GM10248 (cell line): ENCODE measurements around the gene ADGRG1.

ENCODE experiments used
- CTCF ChIA-PET: fragments of 300-600 bp; sonication (Branson Sonifier 250); formaldehyde crosslinking; extraction: SDS; loops from one replicate; lab custom pipeline; 2021; ENCODE audit warnings: antibody characterized with exemption; lab: Yijun Ruan, JAX
- POLR2A ChIA-PET: fragments of 350-650 bp; sonication (Branson Sonifier 250); formaldehyde crosslinking; extraction: SDS; loops from one replicate; lab custom pipeline; 2020; ENCODE audit warnings: antibody characterized with exemption; lab: Yijun Ruan, JAX
- DNase-seq: peaks from one replicate; pipeline ENCODE4 v3.0.0; 2012; ENCODE audit errors: extremely low spot score
- TF ChIP-seq, protein P1 (sequence below): IDR thresholded peaks from 2 replicates; pipeline ENCODE4 v1.5.1; 2012; ENCODE audit warnings: mild to moderate bottlenecking, low read depth; ENCODE audit errors: extremely low read depth, missing control alignments, control extremely low read depth

Gene ADGRG1

DNA sequence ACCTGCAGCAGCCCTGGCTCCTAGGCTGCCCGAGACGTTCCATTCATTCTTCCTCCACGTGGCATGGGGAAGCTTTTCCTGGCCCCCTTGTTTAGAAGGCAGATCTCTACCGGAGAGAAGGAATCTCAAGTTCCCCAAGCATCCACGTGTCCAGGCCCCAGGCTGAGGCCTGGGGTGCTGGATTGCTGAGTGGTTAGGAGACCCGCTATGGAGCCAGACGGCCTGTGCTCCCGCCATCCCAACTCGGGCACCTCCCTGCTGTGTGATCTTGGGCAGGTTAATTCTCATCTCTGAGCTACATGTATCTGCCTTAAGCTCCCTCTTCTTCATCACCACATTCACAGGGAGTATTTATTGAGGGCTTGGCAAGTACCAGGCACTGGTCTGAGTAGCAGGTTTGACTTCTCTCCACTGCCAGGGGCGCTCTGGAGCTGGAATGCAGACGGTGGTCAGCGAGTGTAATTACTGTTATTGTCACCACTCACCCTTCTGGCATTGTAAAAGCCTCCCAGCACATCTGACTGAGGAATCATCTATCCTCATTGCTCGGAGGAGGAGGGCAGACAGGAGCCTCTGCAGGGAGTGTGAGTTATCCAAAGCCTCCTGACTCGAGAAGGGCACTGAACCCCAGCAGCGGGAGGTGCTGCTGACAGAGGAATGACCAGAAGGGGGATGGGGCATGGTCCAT lies 1.1 kb upstream of the ADGRG1 start:
- ChIA-PET CTCF (interaction anchor here (1.0 to 6.2 kb wide), 7 partner anchors 10 to 36 kb away, joined by 3 to 32 read pairs (median 6); no protein-coding TSS in a partner anchor), POLR2A (no interaction called here)
- no peak for DNase-seq
- TF ChIP-seq, protein P1, sequence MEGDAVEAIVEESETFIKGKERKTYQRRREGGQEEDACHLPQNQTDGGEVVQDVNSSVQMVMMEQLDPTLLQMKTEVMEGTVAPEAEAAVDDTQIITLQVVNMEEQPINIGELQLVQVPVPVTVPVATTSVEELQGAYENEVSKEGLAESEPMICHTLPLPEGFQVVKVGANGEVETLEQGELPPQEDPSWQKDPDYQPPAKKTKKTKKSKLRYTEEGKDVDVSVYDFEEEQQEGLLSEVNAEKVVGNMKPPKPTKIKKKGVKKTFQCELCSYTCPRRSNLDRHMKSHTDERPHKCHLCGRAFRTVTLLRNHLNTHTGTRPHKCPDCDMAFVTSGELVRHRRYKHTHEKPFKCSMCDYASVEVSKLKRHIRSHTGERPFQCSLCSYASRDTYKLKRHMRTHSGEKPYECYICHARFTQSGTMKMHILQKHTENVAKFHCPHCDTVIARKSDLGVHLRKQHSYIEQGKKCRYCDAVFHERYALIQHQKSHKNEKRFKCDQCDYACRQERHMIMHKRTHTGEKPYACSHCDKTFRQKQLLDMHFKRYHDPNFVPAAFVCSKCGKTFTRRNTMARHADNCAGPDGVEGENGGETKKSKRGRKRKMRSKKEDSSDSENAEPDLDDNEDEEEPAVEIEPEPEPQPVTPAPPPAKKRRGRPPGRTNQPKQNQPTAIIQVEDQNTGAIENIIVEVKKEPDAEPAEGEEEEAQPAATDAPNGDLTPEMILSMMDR = no peak

DNA sequence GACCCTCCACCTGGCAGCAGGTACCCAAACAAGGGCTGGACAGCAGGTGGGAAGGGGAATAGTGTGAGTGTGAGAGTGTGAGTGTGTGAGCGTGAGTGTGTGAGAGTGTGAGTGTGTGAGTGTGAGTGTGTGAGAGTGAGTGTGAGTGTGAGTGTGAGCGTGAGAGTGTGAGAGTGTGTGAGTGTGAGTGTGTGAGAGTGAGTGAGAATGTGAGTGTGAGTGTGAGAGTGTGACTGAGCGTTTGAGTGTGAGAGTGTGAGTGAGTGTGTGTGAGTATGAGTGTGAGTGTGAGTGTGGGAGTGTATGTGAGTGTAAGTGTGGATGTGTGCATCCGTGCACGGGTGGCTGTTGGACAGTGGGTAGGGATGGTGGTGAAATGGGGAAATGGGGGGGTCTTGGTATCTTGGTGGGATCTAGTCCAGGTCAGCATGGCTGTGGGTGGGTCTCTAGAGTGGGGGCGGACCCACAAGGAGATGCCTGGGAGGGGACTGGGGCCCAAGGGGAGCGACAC lies 408 bp downstream of the ADGRG1 start:
- TF ChIP-seq, protein P1 = no peak
- ChIA-PET CTCF (interaction anchor here (1.3 to 1.7 kb wide), 2 partner anchors 19 to 31 kb away, joined by 4 to 6 read pairs; no protein-coding TSS in a partner anchor), POLR2A (no interaction called here)
- DNase-seq = no peak

DNA sequence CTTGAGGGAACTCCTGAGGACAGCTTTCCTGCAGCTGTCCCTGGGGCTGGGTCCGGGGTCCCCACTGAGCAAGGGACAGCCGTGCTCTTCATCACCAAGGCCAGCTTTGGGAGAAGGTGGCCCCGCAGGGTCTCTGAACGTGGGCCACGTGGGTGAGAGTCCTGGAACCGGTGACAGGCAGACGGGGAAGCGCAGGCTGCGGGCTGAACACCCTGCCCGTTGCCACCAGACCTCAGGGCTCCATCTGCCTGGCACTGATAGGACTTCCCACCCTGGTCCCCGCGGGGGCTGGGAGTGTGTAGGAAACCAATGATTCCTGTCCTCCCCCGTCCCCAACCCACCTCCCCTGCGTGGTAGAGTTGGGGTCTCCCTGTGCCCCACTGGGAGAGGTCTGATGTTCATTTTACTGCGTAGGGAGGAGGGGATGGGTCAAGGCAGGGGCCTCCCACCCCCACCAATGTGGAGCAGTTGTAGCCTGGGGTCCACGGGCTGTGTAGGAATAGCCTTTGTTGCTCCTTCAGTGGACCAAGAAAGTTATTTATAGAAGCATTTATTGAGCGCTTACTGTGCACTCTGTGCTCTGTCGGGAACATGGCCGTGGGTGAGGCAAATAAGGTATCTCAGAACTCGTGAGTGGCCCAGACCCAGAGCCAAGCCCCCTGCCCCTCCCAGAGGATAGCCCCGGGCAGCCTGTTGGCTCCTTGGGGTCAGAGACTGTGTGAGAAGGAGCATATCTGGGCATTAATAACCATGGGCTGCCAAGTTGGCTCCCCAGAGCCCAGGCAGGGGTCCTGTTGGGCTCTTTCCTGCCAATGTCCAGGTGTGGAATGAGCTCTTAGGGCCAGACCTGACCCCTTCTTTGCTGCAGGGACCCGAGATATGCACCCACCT lies 1.3 kb downstream of the ADGRG1 start:
- TF ChIP-seq, protein P1 = no peak
- ChIA-PET POLR2A (no interaction called here), CTCF (interaction anchor here (1.3 to 2.2 kb wide), 4 partner anchors 19 to 54 kb away, joined by 4 to 14 read pairs (median 6); no protein-coding TSS in a partner anchor)
- DNase-seq = no peak

DNA sequence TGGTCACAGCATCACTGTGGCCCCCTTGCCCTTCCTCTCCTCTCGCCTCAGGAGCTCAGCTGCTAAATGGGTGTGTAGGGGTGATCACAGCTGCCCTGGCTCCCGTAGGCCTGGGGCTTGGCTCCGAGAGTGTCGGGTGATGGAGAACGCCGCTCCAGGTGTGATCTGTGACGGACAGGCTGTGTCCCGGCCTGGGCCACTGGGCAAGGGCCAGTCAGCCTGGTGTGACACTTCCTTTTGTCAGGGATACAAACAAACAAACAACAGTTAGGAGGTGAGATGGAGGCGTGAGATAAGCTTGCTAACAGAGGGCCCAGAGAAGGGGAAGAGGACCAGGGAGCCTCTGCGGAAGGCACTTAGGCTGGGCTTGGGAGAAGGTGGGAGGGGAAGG lies 2.0 kb downstream of the ADGRG1 start:
- TF ChIP-seq, protein P1 = no peak
- ChIA-PET POLR2A (no interaction called here), CTCF (interaction anchor here (1.3 to 2.2 kb wide), 4 partner anchors 18 to 54 kb away, joined by 4 to 14 read pairs (median 6); no protein-coding TSS in a partner anchor)
- DNase-seq = no peak

DNA sequence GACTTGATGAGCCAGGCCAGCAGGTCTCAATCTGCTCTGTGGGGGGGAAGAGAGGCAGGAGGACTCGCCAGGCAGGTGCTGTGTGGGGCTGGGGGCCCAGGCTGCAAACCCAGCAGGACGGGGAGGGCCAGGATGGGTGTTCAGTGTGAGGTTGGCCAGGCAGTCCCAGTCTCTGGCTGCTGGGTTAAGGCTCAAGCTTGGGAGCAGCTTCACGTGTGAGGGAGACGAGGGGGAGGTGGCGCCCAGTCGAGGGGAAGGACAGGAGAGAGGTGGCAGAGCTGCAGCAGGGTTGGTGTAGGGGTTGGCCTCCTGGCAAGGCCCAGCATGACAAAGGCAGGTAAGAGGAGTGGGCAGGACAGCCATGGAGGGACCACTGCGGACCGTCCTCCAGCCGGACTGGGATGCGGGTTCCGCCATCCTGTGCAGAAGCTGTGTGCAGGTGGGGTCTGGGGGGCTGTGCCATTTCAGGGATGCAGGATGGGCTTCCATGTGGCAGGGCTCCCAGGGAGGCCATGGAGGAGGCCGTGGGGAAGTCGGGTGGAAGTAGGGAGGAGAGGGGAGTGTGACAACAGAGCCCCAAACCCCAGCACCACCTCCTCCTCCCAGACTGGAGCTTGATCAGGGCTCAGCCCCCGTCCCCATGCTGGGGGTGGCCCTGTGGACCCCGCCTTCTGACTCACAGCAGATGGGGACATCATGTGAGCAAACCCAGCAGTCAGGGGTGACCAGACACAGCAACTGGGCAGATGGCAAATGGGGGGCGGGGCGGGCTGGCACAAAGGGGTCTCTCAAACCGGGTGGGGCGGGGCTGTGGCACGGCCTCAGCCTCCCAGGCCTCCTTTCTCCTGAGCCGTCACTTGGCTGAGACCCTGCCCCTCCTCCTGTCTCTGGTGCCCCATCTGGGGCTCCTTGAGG lies 2.8 kb downstream of the ADGRG1 start:
- TF ChIP-seq, protein P1 = no peak
- POLR2A ChIA-PET = no interaction called here
- CTCF ChIA-PET = interaction anchor here (1.0 to 2.2 kb wide), 6 partner anchors 11 to 55 kb away, joined by 3 to 14 read pairs (median 5); no protein-coding TSS in a partner anchor
- no peak for DNase-seq

DNA sequence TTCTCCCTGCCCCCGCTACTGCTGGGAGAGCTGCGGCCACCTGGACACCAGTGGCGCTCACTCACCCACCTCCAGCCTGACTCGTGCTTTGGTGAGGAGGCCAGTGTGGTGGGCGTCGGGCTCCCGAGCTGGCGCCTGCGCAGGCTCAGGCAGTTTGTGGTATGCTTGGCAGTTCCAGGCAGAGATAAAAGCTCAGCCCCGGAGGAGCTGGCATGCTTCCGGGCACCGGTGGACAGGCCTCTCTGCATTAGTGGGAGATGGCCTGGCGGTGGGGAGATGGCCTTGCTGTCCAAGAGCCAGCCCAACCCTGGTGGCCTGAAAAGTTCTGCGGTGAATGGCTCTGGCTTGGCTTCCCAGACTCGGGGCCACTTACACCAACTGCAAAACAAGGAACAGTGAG lies 4.1 kb downstream of the ADGRG1 start:
- ChIA-PET CTCF (interaction anchor here (1.3 to 9.4 kb wide), 3 partner anchors 8 to 32 kb away, joined by 4 to 117 read pairs (median 6); no protein-coding TSS in a partner anchor), POLR2A (no interaction called here)
- TF ChIP-seq, protein P1 = no peak
- DNase-seq = no peak
